ENCODE data around the gene AP4B1. TPM values are rescaled to one million over a fixed set of nuclear protein-coding genes. Genes with fewer than 3 reads are reported as not detected.

Gene AP4B1
- total RNA-seq, 2 experiments from 2014 or later, result 44.1 to 48.0 TPM

DNA sequence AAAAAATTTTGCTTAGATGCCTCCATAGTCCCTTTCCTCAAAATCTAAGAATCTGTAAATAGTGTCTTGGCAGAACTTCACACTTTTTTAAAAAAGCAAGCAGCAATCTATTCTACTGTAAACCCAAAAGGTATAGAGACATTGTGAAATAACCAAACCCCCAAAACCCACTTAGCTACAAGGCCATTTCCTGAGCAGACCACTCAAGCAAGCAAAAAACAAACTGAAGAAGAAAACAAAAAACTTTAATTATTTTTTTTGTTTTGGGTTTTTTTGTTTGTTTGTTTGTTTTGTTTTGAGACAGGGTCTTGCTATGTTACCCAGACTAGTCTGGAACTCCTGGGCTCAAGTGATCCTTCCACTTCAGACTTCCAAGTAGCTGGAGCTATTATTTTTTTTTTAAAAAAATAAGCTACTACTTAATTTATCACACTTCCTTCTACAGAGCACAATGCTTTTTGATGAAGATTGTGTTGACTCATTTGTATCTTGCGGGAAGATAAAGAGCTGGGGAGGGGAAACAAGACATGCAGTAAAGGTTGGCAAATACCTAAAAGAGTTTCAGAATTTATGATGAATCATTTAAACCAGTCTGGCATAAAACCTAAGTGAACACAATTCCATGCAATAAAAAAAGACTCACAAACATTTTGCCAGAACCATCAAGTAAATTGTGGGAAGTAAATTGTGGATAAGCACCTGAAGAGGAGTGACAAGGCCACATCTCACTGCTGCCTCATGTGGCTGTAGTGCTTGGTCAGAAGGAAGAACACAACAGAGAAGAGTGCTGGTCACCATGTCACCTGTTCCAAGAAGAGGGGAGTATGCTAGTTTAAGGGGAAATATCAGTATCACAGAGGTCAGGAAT is 30.4 kb downstream of the AP4B1 start:
- CTCF ChIA-PET, result interaction anchor here (0.5 to 1.1 kb wide), 3 partner anchors 17 to 38 kb away, joined by 3 to 5 read pairs (median 4); partner anchors contain the start of genes AP4B1 and DCLRE1B
- Mint-ChIP-seq H3K9me3 (no peaks in the 10 kb centered on the region), H3K4me3 (no peak overlapping the region), H3K36me3 (ENCODE audit: low read depth) (peaks cover 6% of the 10 kb centered on the region), H3K27me3 (no peaks in the 10 kb centered on the region), H3K27ac (peak overlapping the region; percentile 67), H3K4me1 (ENCODE audit: low read depth) (peaks cover 66% of the 10 kb centered on the region)
- intact Hi-C loops (cut with DNase I, micrococcal nuclease), result loop anchor here (5.0 to 10.0 kb wide), 3 partner anchors 58 to 459 kb away; no protein-coding TSS in a partner anchor
- POLR2A ChIA-PET, result interaction anchor here (0.7 to 1.3 kb wide), 3 partner anchors 30 to 65 kb away, joined by 3 to 10 read pairs (median 3); partner anchors contain the start of gene AP4B1
- DNase-seq (peak in 3 of 14 experiments; percentile 46 to 55 (median 54)), ATAC-seq (ENCODE audit: poor library complexity) (no peak)
- H3K9me3 ChIP-seq (ENCODE audit: control insufficient read depth in 1 of 2, insufficient read depth in 1 of 2, low read length in 2 of 2), result no peaks in the 10 kb centered on the region
- no peak overlapping the region for H3K4me3 ChIP-seq (ENCODE audit: low read length)
- no peak overlapping the region for H3K27ac ChIP-seq (ENCODE audit: low read depth in 1 of 2, low read length in 2 of 2)
- H3K27me3 ChIP-seq (ENCODE audit: control insufficient read depth in 1 of 2, insufficient read depth in 2 of 2, low read length in 2 of 2), result no peaks in the 10 kb centered on the region
- peaks cover 30% of the 10 kb centered on the region for H3K4me1 ChIP-seq (ENCODE audit: insufficient read depth, low read length)
- no peaks in the 10 kb centered on the region for H3K36me3 ChIP-seq (ENCODE audit: insufficient read depth, low read length)
- TF ChIP-seq, protein P1, sequence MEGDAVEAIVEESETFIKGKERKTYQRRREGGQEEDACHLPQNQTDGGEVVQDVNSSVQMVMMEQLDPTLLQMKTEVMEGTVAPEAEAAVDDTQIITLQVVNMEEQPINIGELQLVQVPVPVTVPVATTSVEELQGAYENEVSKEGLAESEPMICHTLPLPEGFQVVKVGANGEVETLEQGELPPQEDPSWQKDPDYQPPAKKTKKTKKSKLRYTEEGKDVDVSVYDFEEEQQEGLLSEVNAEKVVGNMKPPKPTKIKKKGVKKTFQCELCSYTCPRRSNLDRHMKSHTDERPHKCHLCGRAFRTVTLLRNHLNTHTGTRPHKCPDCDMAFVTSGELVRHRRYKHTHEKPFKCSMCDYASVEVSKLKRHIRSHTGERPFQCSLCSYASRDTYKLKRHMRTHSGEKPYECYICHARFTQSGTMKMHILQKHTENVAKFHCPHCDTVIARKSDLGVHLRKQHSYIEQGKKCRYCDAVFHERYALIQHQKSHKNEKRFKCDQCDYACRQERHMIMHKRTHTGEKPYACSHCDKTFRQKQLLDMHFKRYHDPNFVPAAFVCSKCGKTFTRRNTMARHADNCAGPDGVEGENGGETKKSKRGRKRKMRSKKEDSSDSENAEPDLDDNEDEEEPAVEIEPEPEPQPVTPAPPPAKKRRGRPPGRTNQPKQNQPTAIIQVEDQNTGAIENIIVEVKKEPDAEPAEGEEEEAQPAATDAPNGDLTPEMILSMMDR (IDR thresholded peaks at IDR 0.05), result no peak

GRCh38 chr1:113872219-113872935 is 32.2 kb downstream of the AP4B1 start:
- ChIA-PET POLR2A (interaction anchor here (0.9 to 1.5 kb wide), 7 partner anchors 9 to 104 kb away, joined by 3 to 6 read pairs (median 5); partner anchors contain the start of genes AP4B1, HIPK1 and RSBN1), CTCF (interaction anchor here (1.2 kb wide), 1 partner anchor 32 kb away, joined by 4 read pairs; the partner anchor contains the start of genes AP4B1 and DCLRE1B)
- Mint-ChIP-seq H3K36me3 (ENCODE audit: low read depth) (peaks cover 15% of the 10 kb centered on the region), H3K4me1 (ENCODE audit: low read depth) (peaks cover 71% of the 10 kb centered on the region), H3K9me3 (no peaks in the 10 kb centered on the region), H3K27me3 (no peaks in the 10 kb centered on the region), H3K4me3 (peak overlapping the region; percentile 90), H3K27ac (peak overlapping the region; percentile 94)
- H3K4me3 ChIP-seq (ENCODE audit: low read length), result peak overlapping the region; percentile 55
- TF ChIP-seq, protein P1 (IDR thresholded peaks at IDR 0.05), result no peak
- H3K36me3 ChIP-seq (ENCODE audit: insufficient read depth, low read length), result no peaks in the 10 kb centered on the region
- DNase-seq (peak in 3 of 14 experiments; percentile 51 to 53 (median 51)), ATAC-seq (ENCODE audit: poor library complexity) (peak; percentile 22)
- H3K27ac ChIP-seq (ENCODE audit: low read depth in 1 of 2, low read length in 2 of 2), result peak overlapping the region; percentile 75 to 78
- H3K4me1 ChIP-seq (ENCODE audit: insufficient read depth, low read length), result peaks cover 38% of the 10 kb centered on the region
- intact Hi-C loops (cut with DNase I, micrococcal nuclease), result loop anchor here (5.0 to 10.0 kb wide), 3 partner anchors 60 to 458 kb away; no protein-coding TSS in a partner anchor
- H3K27me3 ChIP-seq (ENCODE audit: control insufficient read depth in 1 of 2, insufficient read depth in 2 of 2, low read length in 2 of 2), result no peaks in the 10 kb centered on the region
- H3K9me3 ChIP-seq (ENCODE audit: control insufficient read depth in 1 of 2, insufficient read depth in 1 of 2, low read length in 2 of 2), result no peaks in the 10 kb centered on the region

DNA sequence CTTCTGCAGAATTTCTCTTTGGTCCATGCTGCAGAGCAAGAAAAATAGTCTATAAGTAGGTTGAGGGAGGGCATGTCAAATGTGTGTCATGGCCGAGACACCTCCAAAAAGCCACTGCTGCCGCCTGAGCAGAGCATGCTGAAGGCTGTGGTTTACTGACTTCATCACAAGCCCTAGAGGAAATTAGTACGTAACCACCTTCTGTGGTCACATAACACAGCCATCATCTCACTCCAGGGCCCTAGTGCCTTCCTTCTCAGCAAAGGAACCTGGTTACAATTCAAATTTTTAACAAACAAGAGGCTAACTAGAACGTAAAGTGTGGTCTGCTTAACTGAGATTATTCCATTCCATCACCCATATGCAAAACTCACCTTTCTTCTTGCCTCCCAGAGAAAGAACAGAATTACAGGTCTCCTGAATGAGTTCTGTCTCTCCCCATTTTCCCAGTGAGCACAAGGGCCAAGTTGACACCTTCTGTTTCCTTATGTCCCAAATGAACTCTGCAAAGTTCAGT is 32.9 kb downstream of the AP4B1 start, which contains the start of gene PTPN22:
TSS of gene PTPN22 (minus strand) at position 116 of the 517 bp plus-strand sequence.
- ChIA-PET POLR2A (interaction anchor here (1.0 to 1.5 kb wide), 5 partner anchors 10 to 105 kb away, joined by 4 to 6 read pairs (median 6); partner anchors contain the start of genes AP4B1, HIPK1 and RSBN1), CTCF (interaction anchor here (1.2 kb wide), 1 partner anchor 33 kb away, joined by 4 read pairs; the partner anchor contains the start of genes AP4B1 and DCLRE1B)
- peaks cover 38% of the 10 kb centered on the region for H3K4me1 ChIP-seq (ENCODE audit: insufficient read depth, low read length)

More for the DNA sequence above, 32.9 kb downstream of the AP4B1 start, which contains the start of gene PTPN22:
- no peaks in the 10 kb centered on the region for H3K27me3 ChIP-seq (ENCODE audit: control insufficient read depth in 1 of 2, insufficient read depth in 2 of 2, low read length in 2 of 2)
- Mint-ChIP-seq H3K9me3 (no peaks in the 10 kb centered on the region), H3K27ac (peak within 1 kb of the TSS; percentile 94), H3K4me3 (peak within 1 kb of the TSS; percentile 90), H3K27me3 (no peaks in the 10 kb centered on the region), H3K4me1 (ENCODE audit: low read depth) (peaks cover 75% of the 10 kb centered on the region), H3K36me3 (ENCODE audit: low read depth) (peaks cover 19% of the 10 kb centered on the region)
- DNase-seq, result peak; percentile 65 to 95 (median 75)
- TF ChIP-seq, protein P1 (IDR thresholded peaks at IDR 0.05), result no peak
- no peaks in the 10 kb centered on the region for H3K9me3 ChIP-seq (ENCODE audit: control insufficient read depth in 1 of 2, insufficient read depth in 1 of 2, low read length in 2 of 2)
- peak within 1 kb of the TSS; percentile 75 to 78 for H3K27ac ChIP-seq (ENCODE audit: low read depth in 1 of 2, low read length in 2 of 2)
- no peaks in the 10 kb centered on the region for H3K36me3 ChIP-seq (ENCODE audit: insufficient read depth, low read length)
- H3K4me3 ChIP-seq (ENCODE audit: low read length), result peak within 1 kb of the TSS; percentile 55
- peak; percentile 92 for ATAC-seq (ENCODE audit: poor library complexity)
- intact Hi-C loops (cut with DNase I, micrococcal nuclease), result loop anchor here (1.0 to 10.0 kb wide), 7 partner anchors 34 to 457 kb away; partner anchors contain the start of genes DCLRE1B (in 2 of the 2) and RSBN1 (in 1 of the 2)
